HCEC 1CT (cell line): ENCODE data around the gene GPX4.
A peak's percentile ranks its signal among the peaks of the same experiment; 100 is the strongest.
"Not testable (repeated sequence)": the region's sequence is repeated elsewhere in the genome, so short reads cannot be mapped to it uniquely, and the experiment has no call there.

Source experiments
- DNase-seq: peaks from one replicate; pipeline ENCODE4 v3.0.0-alpha.2; 2017

Gene GPX4

DNA sequence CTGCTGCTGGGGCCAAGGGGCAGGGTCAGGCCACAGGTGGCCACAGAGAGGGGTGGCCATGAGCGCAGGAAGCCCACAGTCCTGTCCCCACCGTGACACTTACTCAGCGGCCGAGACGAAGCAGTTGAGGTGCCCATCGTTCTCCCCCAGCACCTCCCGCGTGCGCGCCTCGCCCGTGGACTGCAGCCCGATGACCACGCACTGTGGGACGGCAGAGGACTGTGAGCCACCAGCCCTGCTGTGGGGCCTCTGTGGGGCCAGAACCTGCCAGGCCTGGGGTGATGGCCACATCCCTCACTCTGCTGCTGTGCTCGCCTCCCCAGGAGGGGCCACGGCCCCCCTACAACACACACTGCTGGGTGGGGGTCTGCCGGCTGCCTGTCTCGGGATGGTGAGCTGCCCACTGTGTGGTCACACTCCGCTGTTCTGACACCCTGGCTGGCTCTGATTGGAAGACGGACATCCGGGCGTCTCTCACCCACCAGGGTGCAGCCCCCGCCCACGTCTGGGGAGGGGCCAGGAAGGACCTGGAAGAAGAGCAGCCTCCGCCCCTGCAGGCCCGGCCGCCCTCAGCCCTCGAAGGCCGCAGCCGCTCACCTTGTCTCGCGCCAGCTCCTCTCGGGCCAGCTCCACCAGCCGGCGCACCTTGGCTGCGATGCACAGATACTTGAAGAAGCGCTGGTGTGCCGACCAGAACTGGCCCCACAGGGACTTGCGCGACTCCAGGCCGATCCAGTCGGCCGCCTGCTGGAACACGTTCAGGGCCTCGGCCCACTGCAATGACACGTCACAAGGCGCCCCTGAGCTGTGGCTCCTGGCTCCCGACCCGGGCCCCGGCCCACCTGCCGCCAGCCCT lies 13.2 kb downstream of the GPX4 start:
- no peak for DNase-seq

GRCh38 chr19:1117654-1118053 lies 13.9 kb downstream of the GPX4 start:
- DNase-seq = no peak

DNA sequence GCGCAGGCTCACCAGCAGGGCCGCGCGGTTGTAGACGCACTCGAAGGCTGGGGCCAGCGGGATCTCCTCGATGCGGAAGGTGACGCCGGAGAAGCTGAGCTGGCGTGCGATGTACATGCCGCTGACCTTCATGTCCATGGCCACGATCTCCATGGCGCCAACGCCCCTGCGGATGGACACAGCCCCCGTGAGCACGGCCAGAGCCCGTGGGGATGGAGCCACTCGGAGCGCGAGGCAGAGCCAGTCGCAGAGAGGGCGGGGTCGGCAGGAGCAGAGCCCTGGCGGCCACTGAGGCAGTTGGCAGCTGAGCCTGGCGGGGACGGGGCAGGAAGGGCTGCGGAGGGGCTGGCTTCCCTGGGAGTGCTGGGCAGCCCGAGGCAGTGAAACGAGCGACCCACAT lies 15.2 kb downstream of the GPX4 start:
- DNase-seq = no peak

- DNase-seq = no peak
Measured at GRCh38 chr19:1119475-1120217, 15.9 kb downstream of the GPX4 start.

- DNase-seq = no peak
Measured at GRCh38 chr19:1121395-1121794, 17.6 kb downstream of the GPX4 start.

DNA sequence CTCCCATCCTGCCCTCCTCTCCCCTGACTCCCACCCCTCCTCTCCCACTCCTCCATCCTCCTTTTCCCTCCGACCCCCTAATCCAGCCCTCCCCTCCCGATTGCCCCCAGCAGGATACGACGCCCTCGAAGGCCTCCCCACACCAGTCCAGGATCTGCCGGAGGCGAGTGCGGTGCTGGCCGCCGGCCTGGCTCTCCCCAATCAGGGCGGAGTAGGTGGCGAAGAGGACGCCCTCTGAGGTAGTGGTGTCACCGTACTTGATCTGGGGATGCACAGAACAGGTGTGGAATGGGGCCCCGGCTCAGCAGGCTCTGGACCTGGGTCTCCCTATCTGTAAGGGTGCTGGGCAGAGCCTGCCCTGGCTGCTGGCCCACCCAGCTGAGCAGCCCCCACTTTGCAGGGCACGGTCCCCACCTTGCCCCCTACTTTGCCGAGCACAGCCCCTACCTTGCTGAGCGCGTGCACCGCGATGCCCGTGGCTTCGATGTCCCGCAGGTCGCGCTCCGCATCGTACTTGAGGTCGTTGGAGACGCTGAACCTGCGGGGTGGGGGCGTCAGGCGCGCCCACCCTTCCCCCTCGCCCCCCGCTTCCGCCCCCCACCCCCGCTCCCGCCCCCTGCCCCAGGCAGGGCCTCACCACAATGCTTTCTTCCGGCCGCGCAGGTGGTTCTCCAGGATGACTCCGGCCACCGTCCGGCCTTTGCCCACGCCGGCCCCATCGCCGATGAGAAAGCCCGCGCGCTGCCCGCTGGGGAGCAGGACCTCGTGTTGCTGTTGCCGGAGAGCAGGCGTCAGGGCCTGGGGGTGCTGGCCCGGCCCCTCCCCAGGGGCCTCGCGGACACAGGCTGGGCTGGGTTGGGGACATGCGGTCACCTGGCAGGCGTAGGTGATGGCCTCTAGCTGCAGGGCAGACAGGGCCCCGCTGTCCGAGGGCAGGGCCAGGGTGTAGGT lies 18.5 kb downstream of the GPX4 start:
- no peak for DNase-seq

GRCh38 chr19:1122972-1123363 lies 19.2 kb downstream of the GPX4 start:
- DNase-seq = peak; percentile 59

GRCh38 chr19:1123381-1123780 lies 19.6 kb downstream of the GPX4 start:
- DNase-seq = no peak

DNA sequence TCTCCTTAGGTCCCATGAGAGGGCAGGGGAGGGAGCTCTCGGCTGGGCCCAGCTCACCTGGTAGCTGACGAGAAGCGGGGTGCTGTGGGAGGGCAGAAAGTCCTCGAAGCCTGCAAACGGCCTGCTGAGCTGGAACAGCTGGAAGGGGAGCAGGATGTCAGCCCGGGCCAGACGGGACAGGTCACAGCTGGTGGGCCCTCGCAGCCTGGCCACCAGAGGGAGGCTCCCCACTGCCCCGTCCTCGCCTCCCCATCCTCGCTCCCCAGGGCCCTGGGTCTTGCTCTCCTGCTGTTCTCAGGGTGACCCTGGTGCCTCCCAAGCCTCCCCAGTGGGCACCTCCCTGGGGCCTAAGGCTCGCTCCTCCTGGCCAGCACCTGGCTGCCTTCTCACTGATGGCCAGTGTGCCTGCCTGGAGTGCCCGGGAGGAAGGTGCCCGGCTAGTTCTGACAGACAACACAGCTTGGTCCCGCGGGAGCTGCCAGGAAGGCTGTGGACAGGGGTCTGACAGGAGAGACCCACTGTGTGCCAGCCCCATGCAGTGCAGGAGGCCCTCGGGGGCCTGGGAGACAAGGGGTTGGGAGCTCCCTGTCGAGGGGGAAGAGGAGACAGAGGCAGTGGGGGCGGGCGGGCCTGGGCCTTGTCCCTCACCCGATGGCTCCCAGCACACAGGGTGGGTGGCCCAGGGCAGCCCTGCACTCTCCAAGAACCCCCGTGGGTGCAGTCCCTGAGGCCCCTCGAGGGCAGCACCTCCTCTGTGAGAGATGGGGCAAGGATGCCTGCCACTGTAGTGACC lies 20.3 kb downstream of the GPX4 start:
- no peak for DNase-seq

DNA sequence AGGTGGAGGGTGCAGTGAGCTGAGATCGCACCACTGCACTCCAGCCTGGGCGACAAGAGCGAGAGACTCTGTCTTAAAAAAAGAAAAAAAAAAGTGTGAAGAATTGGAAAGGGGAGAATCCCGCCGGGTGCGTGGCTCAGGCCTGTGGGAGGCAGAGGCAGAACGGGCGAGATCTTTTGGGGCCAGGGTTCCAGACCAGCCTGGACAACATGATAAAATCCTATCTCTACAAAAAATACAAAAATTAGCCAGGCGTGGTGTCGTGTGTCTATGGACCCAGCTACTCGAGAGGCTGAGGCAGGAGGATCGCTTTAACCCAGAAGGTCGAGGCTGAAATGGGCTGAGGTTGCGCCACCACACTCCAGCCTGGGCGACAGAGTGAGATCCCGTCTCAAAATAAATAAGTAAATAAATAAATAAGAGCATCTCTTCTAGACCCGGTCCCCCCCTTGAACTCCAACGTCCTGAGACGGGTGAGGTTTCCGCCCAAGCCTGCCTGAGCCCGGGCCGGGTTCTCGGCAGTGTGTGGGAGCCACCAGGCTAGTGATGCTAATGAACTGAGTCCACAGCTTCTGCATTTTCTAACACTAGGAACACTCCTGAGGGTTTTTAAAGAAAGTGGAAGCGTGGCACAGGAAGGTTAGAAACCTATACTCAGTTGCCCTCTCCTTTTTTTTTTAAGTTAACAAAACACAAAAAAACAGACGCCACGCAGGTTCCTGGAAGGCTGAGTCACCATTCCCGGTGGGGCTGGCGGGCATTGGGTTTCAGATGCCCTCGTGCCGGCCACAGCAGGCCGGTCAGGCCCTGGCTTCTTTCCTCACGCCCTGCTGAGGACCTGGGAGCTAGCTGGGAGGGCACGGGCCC lies 22.0 kb downstream of the GPX4 start:
- no peak for DNase-seq

- no peak for DNase-seq
Measured at GRCh38 chr19:1126984-1127760, 23.4 kb downstream of the GPX4 start.

DNA sequence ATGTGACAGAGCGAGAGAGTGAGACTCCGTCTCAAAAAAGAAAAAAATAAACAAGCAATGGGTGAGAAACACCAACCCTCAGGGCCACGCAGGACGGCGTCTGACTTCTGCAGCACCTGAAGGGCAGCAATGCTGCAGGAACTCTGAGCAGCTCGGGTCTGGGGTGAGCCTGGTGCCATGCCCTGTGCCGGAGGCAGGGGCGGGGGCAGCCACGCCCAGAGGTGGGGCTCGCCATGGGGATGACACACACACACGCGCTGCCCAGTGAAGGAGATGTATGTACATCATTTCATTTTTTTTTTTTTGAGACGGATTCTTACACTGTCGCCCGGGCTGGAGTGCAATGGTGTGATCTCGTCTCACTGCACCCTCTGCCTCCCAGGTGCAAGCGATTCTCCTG lies 24.3 kb downstream of the GPX4 start:
- DNase-seq = no peak

DNA sequence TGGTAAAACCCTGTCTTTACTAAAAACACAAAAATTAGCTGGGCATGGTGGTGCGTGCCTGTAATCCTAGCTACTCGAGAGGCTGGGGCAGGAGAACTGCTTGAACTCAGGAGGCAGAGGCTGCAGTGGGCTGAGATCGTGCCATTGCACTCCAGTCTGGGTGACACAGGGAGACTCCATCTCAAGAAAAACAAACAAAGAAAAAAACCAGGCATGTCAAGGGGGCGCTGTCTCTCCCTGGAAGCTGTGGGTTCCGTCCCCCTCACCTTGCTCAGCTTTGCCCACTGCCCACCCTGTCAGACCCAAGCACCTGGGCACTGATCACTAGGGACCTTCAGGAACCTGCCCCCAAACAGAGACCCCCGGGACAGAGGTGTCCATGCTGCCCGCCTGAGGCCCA lies 25.3 kb downstream of the GPX4 start:
- DNase-seq = not testable (repeated sequence)

GRCh38 chr19:1129535-1129934 lies 25.7 kb downstream of the GPX4 start:
- DNase-seq = no peak

DNA sequence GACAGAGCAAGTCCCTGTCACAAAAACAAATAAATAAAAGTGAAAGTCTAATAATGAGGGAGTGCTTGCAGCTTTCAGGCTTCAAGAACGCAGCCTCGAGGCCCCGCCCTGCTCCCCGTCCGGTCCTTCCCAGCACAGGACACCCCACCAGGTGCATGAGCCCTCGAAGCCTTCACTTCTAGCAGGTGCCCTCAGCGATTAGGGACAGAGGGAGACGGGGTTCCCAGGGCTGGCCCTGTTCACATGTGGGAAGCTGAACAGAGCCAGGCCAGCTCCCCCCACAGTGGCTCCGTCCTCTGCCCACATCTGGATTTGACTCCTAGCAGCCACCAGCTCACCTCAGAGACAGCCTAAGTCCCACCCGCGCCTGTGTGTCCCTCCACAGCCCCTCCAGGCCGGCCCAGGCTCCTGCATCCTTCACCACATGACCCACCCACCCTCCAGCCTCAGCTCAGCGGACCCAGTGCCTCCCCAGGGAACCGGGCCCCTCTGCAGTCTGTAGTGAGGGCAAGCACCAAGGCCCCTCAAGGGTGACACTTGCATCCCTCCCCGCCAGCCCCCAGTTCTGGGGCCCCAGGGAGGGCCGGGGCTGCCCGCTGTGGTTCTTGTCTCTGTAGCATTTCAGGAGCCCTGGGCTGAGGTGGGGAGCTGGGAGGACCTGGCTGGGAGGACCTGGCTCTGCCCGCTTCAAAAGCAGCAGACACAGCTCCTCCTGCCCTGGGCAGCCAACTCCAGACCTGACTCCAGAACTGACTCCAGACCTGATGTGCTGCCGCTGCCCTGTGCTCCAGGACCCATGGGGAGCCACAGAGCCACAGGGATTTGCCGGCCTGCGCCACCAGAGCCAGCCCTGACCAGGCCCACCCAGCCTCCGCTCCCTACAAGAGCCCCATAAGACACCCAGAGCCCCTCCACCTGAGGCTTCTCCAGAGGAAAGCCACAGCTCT lies 27.2 kb downstream of the GPX4 start:
- DNase-seq = peak; percentile 11

DNA sequence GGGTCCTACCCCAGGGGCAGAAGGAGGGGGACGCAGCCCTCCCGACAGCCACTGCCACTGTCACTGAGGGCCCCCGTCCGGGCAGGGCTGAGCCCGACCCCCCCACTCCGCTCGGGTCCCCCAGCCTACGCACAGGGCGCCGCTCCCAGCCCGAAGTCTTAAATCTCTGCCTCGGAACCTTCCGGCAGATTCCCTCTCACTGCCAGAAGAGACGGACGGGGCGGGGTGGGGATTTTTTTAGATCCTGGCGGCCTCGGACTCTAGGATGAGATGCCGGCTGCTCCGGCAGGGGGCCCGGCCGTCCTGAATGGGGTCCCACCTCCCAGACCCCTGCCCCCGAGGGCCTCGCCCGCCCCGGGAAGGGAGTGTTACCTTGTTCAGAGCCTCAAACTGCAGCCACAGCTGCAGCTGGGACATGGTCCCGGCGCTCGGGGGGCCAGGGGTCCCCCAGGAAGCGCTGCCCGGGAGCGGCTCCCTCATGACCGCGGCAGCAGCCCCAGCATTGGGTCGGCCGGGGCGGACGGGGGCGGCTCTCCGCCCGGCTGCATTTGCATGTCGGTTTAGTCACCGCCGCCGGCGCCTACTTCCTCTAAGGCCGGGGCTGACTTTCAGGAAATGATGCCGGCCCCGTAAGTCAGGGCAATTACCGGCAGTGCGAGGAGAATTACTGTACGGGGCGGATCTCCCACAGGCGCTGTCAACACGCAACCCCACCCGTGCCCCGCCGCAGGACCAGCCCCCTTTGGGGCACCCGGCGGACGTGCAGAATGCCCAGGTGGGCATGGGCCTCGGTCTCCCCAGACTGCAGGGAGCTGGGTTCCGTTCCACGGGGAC lies 28.1 kb downstream of the GPX4 start:
- peak; percentile 86 for DNase-seq

- no peak for DNase-seq
Measured at GRCh38 chr19:1132552-1133383, 29.0 kb downstream of the GPX4 start.
